ENCODE data around the gene CLPSL1. TPM values are rescaled to one million over a fixed set of nuclear protein-coding genes. Genes with fewer than 3 reads are reported as not detected.

CLPSL1 gene
- polyA plus RNA-seq, 1 experiment, result not detected

DNA sequence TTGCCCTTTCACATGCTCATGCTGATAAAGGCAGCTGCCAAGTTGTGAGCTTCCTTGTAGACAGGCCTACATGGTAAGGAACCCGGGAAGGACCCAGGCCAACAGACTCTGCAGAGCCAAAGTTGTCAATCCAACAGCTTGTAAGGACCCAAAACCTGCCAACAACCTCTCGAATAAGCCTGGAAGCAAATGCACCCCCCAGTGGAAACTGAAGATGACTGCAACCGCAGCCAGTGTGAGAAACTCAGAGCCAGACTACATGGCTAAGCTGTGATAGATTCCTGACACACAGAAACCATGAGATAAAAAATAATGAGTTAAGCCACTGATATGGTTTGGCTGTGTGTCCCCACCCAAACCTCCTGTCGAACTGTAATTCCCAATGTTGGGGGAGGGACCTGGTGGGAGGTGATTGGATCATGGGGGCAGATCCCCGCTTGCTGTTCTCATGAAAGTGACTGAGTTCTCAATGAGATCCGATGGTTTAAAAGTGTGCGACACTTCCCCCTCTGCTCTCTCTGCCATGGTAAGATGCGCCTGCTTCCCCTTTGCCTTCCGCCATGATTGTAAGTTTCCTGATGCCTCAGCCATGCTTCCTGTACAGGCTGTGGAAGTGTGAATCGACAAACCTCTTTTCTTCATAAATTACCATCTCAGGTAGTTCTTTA lies 23.2 kb upstream of the CLPSL1 start:
- CTCF ChIA-PET, result no interaction called here
- H3K4me3 ChIP-seq (ENCODE audit: low read depth, low read length), result no peak overlapping the region
- POLR2A ChIA-PET, result interaction anchor here (0.6 kb wide), 1 partner anchor 115 kb away, joined by 3 read pairs; no protein-coding TSS in a partner anchor
- TF ChIP-seq, protein P1, sequence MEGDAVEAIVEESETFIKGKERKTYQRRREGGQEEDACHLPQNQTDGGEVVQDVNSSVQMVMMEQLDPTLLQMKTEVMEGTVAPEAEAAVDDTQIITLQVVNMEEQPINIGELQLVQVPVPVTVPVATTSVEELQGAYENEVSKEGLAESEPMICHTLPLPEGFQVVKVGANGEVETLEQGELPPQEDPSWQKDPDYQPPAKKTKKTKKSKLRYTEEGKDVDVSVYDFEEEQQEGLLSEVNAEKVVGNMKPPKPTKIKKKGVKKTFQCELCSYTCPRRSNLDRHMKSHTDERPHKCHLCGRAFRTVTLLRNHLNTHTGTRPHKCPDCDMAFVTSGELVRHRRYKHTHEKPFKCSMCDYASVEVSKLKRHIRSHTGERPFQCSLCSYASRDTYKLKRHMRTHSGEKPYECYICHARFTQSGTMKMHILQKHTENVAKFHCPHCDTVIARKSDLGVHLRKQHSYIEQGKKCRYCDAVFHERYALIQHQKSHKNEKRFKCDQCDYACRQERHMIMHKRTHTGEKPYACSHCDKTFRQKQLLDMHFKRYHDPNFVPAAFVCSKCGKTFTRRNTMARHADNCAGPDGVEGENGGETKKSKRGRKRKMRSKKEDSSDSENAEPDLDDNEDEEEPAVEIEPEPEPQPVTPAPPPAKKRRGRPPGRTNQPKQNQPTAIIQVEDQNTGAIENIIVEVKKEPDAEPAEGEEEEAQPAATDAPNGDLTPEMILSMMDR (IDR thresholded peaks at IDR 0.05; ENCODE audit: insufficient read depth, low read depth, low read length), result peak; percentile 47
- no peaks in the 10 kb centered on the region for H3K36me3 ChIP-seq (ENCODE audit: control insufficient read depth, insufficient read depth, low read length)
- H3K27me3 ChIP-seq (ENCODE audit: control insufficient read depth, insufficient read depth, low read length), result peaks cover 2% of the 10 kb centered on the region
- no peak for DNase-seq (ENCODE audit: low read depth)

DNA sequence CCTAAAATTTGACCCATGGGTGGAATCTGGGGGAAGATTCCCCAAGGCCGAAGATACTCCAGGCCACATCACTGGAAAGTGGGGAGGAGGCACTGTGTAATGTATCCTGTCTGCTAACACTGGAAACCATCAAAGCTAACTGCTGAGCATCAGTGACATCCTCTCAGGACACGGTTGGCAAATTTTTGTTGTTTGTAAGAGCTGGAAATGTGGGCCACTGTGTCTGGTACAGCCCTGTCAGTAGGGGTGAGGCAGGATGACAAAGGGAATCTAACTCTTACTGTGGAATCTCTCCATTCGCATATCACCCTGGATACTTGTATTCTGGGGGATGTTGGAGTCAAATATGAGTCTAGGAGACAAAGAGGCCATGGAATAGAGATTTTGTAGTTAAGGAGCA lies 21.4 kb upstream of the CLPSL1 start:
- Histone ChIP-seq H3K27me3 (ENCODE audit: control insufficient read depth, insufficient read depth, low read length) (peaks cover 12% of the 10 kb centered on the region), H3K36me3 (ENCODE audit: control insufficient read depth, insufficient read depth, low read length) (no peaks in the 10 kb centered on the region), H3K4me3 (ENCODE audit: low read depth, low read length) (no peak overlapping the region)
- POLR2A ChIA-PET, result no interaction called here
- CTCF ChIA-PET, result interaction anchor here (1.1 to 1.4 kb wide), 3 partner anchors 9 to 23 kb away, joined by 3 to 6 read pairs (median 5); partner anchors contain the start of gene ARMC12
- TF ChIP-seq, protein P1 (IDR thresholded peaks at IDR 0.05; ENCODE audit: insufficient read depth, low read depth, low read length), result no peak
- no peak for DNase-seq (ENCODE audit: low read depth)

DNA sequence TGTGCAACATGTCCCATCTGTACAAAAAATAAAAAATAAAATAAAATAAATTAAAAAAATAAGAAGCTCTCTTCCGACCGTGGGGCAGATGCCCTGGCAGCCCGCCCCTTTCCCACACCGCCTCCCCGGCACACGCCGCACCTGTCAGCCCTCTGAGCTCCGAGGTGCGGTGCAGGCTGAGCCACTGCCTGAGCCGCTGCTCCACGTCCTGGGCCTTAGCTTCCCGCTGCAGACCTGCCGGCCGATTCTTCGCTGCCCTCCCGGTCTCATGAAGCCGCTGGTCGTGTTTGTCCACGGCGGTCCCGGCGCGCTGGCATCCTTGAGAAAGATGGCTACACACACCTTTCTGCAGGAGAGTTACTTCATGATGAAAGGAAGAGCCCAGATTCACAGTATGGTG lies 15.1 kb upstream of the CLPSL1 start:
- peaks cover 14% of the 10 kb centered on the region for H3K27me3 ChIP-seq (ENCODE audit: control insufficient read depth, insufficient read depth, low read length)
- CTCF ChIA-PET, result no interaction called here
- TF ChIP-seq, protein P1 (IDR thresholded peaks at IDR 0.05; ENCODE audit: insufficient read depth, low read depth, low read length), result no peak
- no peaks in the 10 kb centered on the region for H3K36me3 ChIP-seq (ENCODE audit: control insufficient read depth, insufficient read depth, low read length)
- no peak overlapping the region for H3K4me3 ChIP-seq (ENCODE audit: low read depth, low read length)
- POLR2A ChIA-PET, result no interaction called here
- DNase-seq (ENCODE audit: low read depth), result no peak

DNA sequence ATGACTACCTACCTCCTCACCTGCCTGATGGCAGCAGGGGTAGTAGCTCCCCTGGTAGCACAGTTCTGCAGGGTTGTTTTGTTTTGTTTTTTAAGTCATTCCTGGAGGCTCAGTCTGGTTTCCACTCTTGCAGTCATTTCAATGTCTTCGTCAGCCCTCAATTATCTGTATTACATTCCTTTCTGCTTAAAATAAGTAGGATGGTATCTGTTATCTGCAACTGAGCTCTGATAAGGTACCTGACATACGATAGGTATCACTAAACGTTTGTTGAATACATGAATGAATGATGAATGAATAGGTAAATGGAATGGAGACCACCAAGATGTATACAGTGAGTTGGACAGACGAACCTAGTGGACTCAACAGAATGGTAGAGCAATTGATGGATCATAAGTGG lies 11.6 kb upstream of the CLPSL1 start:
- Histone ChIP-seq H3K27me3 (ENCODE audit: control insufficient read depth, insufficient read depth, low read length) (peaks cover 4% of the 10 kb centered on the region), H3K36me3 (ENCODE audit: control insufficient read depth, insufficient read depth, low read length) (no peaks in the 10 kb centered on the region), H3K4me3 (ENCODE audit: low read depth, low read length) (no peak overlapping the region)
- DNase-seq (ENCODE audit: low read depth), result no peak
- ChIA-PET POLR2A (interaction anchor here (0.5 kb wide), 1 partner anchor 247 kb away, joined by 3 read pairs; no protein-coding TSS in a partner anchor), CTCF (interaction anchor here (0.8 to 2.0 kb wide), 2 partner anchors 10 to 18 kb away, joined by 3 to 6 read pairs; no protein-coding TSS in a partner anchor)
- TF ChIP-seq, protein P1 (IDR thresholded peaks at IDR 0.05; ENCODE audit: insufficient read depth, low read depth, low read length), result no peak

DNA sequence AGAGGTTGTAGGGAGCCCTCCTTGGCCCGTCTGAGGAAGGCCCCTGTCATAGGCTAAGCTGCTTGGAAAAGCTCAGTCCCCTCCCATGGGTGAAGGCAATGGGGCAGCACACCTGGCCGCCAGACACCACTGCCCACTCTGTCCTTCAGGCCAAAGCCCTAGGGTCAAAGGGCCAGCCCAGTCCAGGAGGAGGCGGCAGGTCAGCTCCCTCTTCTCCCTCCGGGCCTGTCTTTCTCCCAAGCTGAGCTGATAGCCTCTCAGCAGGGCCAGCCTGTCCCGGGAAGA lies 9.5 kb upstream of the CLPSL1 start:
- ChIA-PET POLR2A (no interaction called here), CTCF (interaction anchor here (0.8 to 1.1 kb wide), 2 partner anchors 11 to 25 kb away, joined by 3 read pairs; partner anchors contain the start of gene CLPS)
- no peak for DNase-seq (ENCODE audit: low read depth)
- Histone ChIP-seq H3K36me3 (ENCODE audit: control insufficient read depth, insufficient read depth, low read length) (no peaks in the 10 kb centered on the region), H3K27me3 (ENCODE audit: control insufficient read depth, insufficient read depth, low read length) (peaks cover 10% of the 10 kb centered on the region), H3K4me3 (ENCODE audit: low read depth, low read length) (no peak overlapping the region)
- TF ChIP-seq, protein P1 (IDR thresholded peaks at IDR 0.05; ENCODE audit: insufficient read depth, low read depth, low read length), result no peak

Measured in BJ (cell line).